GM12801 (cell line): ENCODE data around the gene RHOU.

ENCODE experiments used
- CTCF ChIP-seq: IDR thresholded peaks from one replicate; pipeline ENCODE4 v1.5.1; 2011; ENCODE audit warnings: control low read depth; ENCODE audit not compliant: insufficient read length; ENCODE audit errors: extremely low read depth

RHOU gene

DNA sequence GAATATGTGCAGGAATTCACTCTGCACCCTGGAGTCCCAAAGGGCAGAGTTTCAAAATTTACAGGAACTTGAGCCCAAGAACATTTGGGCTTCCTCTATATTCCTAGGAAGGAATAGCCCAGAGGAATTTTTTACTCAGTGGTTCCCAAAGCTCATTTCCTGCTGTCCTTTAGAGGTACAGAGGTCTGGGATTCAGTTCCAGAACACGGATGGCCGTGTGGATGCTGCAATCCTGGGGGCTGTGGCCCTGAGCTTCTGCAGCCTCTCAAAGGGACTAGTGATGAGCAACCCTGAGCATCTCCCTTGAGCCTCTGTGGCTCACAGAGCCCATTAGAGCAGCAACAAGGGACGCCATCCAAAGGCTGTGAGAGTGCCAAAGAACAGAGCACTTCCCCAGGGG lies 10.1 kb upstream of the RHOU start:
- no peak for TF ChIP-seq CTCF

DNA sequence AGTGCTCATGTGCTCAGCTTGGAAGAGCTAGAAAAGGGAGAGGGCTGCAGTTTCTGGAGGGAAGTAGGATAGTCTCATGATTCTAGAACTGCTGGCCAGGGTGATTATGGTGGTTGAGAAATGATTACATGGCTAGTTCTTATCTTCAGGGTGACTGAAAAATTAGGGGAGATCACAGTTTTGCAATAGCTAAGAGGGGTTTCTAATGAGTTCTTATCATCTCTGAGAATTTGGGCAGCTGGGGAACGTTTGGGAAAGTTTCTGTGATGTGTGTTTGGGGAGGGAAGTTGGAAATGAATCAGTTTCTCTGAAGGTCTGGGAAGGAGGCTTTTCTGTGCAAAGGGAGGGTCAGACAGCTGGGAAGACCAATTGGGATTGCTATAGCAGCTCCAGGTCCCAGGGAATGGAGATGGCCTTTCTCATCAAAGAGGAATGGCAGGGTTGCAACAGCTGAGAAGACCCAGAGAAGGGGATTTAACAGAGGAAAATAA lies 7.6 kb upstream of the RHOU start:
- TF ChIP-seq CTCF: no peak

DNA sequence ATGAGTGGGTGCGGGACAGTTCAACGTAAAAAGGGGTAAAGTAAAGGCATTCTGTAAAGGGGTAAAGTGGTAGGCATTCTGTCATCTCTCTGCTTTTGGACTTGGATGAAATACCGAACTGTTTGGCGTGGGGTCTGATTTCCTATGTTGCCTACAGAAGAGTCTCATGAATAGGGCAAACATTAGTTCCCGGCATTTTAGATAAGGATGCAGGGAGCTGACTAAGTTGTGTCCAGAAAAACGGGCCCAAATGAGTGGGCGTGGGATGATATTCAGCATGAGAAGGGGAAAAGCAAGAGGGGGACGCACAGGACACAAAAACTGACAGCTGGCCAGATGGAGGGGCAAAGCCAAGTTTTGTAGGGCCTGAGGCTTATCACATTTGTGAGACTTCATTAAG lies 2.9 kb upstream of the RHOU start:
- no peak for TF ChIP-seq CTCF

DNA sequence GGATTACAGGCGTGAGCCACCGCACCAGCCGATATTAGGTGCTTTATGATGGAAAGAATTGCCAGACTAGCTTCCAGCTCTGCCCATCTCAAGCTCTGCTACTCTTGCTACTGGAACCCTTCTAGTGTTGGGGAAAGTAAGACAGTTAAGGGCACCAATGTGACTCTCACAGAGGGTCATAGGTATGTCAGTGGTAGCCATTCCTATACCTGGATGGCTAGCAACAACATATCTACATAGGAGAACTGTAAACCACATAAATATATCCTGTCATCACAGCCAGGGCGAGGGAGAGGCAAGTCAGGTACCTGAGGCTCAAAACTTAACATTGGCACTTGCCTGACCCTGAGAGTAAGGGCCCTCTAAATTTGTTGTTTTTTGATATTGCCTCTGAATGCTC lies 1.7 kb upstream of the RHOU start:
- TF ChIP-seq CTCF: no peak

GRCh38 chr1:228735871-228736586 lies 750 bp downstream of the RHOU start:
- TF ChIP-seq CTCF: no peak

GRCh38 chr1:228736844-228737445 lies 1.7 kb downstream of the RHOU start:
- TF ChIP-seq CTCF: no peak

- TF ChIP-seq CTCF: no peak
Measured at GRCh38 chr1:228737601-228738041, 2.3 kb downstream of the RHOU start.
